ENCODE measurements around the gene SKIC2. TPM values are rescaled to one million over a fixed set of nuclear protein-coding genes. Genes with fewer than 3 reads are reported as not detected.
"Not testable (repeated sequence)": the region's sequence is repeated elsewhere in the genome, so short reads cannot be mapped to it uniquely, and the experiment has no call there.

SKIC2 gene
- 44.8 and 48.0 TPM in 2 replicates for total RNA-seq

DNA sequence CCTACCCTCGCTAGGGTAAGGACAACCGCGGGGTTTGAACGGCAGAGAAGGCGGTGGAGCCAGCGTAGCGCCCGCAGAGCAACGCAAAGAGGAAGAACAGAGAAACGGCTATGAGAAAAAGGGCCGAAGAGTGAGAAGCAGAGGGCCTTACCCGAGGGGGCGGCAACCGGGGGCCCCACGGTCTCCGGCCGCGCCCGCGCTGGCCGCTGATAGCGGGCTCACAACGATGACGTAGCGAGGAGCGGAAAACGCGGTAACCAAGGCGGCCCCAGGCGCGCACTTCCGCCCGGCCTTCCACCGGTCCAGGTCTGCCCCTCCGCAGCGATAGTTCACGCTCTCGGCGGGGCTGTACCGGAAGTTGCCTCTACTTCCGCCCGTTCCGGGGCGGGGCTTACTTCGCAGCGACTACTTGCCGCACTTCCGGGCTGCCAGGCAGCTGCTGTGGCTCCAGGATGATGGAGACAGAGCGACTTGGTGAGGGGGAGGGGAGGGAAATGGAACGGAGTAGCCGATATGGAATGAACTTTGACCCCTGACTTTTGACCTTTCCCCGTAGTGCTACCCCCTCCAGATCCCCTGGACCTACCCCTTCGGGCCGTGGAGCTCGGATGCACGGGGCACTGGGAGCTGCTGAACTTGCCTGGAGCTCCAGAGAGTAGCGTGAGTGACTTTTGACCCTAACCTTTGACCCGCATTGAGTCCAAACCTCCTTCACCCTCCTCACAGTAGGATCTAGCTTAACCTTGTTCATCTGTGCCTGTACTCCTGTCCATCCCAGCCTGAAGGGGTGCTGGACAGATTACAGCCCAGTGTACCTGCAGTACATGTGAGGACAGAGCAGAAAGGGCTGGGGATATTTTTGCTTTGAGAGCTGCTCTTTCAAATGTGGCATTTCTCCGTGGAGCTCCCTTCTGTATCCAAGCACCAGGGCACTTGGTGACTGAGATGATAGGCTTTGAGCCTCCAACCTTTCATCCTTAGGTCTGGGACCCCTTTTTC, at the start of gene SKIC2, which contains the start of gene NELFE:
SKIC2 (plus strand) TSS at position 435 of the 999 bp plus-strand sequence; CDS start at position 453, 18 bp downstream.
NELFE (minus strand) TSS at position 231 of the 999 bp plus-strand sequence. CDS start 525 bp downstream, outside the sequence.
- no peak for FAIRE-seq
- DNase-seq (ENCODE audit: low read depth), result peak; percentile 93
- Histone ChIP-seq H3K36me3 (ENCODE audit: control insufficient read depth, insufficient read depth, low read length) (peaks cover 41% of the 10 kb centered on the region), H3K27me3 (ENCODE audit: control insufficient read depth, insufficient read depth, low read length) (no peaks in the 10 kb centered on the region), H3K4me3 (ENCODE audit: low read depth, low read length) (peak within 1 kb of the TSS; percentile 75)
- TF ChIP-seq, protein P1, sequence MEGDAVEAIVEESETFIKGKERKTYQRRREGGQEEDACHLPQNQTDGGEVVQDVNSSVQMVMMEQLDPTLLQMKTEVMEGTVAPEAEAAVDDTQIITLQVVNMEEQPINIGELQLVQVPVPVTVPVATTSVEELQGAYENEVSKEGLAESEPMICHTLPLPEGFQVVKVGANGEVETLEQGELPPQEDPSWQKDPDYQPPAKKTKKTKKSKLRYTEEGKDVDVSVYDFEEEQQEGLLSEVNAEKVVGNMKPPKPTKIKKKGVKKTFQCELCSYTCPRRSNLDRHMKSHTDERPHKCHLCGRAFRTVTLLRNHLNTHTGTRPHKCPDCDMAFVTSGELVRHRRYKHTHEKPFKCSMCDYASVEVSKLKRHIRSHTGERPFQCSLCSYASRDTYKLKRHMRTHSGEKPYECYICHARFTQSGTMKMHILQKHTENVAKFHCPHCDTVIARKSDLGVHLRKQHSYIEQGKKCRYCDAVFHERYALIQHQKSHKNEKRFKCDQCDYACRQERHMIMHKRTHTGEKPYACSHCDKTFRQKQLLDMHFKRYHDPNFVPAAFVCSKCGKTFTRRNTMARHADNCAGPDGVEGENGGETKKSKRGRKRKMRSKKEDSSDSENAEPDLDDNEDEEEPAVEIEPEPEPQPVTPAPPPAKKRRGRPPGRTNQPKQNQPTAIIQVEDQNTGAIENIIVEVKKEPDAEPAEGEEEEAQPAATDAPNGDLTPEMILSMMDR (IDR thresholded peaks at IDR 0.05; ENCODE audit: insufficient read depth, low read length, severe bottlenecking), result no peak

DNA sequence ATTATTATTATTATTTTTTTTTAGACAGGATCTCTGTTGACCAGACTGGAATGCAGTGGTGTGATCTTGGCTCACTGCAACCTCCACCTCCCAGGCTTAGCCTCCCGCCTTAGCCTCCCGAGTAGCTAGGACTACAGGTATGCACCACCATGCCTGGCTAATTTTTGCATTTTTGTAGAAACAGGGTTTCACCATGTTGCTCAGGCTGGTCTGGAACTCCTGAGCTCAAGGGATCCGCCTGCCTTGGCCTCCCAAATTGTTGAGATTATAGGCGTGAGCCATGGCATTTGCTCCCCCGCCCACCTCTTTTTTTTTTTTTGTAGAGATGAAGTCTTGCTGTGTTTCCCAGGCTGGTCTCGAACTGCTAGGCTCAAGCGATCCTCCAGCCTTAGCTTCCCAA, 49.7 kb upstream of the SKIC2 start:
- not testable (repeated sequence) for H3K27me3 ChIP-seq (ENCODE audit: control insufficient read depth, insufficient read depth, low read length); DNase-seq (ENCODE audit: low read depth); H3K36me3 ChIP-seq (ENCODE audit: control insufficient read depth, insufficient read depth, low read length); FAIRE-seq; H3K4me3 ChIP-seq (ENCODE audit: low read depth, low read length)

DNA sequence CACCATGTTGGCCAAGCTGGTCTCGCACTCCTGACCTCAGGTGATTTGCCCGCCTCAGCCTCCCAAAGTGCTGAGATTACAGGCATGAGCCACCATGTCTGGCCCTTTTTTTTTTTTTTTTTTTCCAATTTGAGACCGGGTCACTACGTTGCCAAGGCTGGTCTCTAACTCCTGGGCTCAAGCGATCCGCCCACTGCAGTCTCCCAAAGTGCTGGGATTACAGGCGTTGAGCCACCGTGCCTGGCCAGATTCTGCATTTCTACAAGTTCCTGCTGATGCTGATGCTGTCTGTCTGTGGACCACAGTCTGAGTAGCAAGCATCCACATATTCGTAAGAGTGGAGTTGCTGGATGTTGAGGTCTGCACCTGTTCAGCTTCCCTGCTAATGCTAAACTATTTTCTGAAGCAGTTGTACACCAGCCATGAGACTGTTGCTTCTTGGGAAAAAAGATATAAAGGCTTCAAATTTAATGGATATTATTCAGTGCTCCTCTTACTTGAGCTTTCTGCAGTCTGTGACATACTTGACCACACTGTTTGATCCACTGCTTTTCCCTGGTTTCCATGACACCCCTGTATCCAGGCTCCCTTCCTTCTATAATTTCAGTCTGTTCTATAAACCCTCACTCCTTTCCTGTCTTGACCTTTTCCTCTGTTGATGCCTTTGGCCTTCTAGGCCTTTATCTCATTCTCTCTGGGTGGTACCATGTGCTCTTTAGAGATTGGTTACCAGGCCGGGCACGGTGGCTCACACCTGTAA, 47.0 kb upstream of the SKIC2 start:
- no peak for FAIRE-seq
- H3K27me3 ChIP-seq (ENCODE audit: control insufficient read depth, insufficient read depth, low read length), result no peaks in the 10 kb centered on the region
- H3K4me3 ChIP-seq (ENCODE audit: low read depth, low read length), result no peak overlapping the region
- DNase-seq (ENCODE audit: low read depth), result no peak
- TF ChIP-seq, protein P1 (IDR thresholded peaks at IDR 0.05; ENCODE audit: insufficient read depth, low read length, severe bottlenecking), result no peak
- H3K36me3 ChIP-seq (ENCODE audit: control insufficient read depth, insufficient read depth, low read length), result no peaks in the 10 kb centered on the region

DNA sequence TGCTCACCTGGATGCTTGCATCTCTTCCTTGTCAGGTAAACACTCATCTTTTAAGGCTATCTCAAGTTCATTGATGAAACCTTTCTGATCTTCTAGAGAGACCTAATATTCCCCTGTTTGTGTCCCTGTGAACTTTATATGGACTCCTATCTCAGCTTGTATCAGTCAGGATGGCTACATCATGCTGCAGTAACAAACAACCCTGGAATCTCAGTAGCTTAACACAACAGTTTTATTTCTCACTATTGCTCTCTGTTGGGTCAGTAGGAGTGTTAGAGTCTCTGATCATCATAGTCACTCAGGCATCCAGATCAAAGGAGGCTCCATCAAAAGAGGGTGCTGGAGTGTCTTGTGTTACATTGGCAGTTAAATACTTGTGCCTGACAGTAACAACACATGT, 43.6 kb upstream of the SKIC2 start:
- no peaks in the 10 kb centered on the region for H3K36me3 ChIP-seq (ENCODE audit: control insufficient read depth, insufficient read depth, low read length)
- FAIRE-seq, result no peak
- no peaks in the 10 kb centered on the region for H3K27me3 ChIP-seq (ENCODE audit: control insufficient read depth, insufficient read depth, low read length)
- DNase-seq (ENCODE audit: low read depth), result no peak
- H3K4me3 ChIP-seq (ENCODE audit: low read depth, low read length), result no peak overlapping the region
- TF ChIP-seq, protein P1 (IDR thresholded peaks at IDR 0.05; ENCODE audit: insufficient read depth, low read length, severe bottlenecking), result no peak

DNA sequence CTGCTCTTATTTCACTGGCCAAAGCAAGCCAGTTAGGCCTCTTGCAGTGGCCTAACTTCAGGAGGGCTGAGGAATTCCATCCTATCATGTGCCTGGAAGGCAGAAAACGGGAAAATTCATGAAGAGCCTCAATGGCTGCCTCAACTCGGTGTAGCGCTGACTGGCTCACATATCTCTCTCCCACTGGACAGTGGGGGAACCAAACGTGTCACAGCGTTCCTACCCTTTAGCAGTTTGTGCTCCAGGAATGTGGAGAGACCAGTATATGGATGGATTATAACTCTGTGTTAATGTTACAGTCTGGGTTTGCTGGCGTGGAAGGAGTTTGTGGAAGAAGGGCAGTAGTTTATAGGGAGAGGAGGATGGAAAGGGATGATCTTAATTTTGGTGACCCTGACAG, 43.2 kb upstream of the SKIC2 start:
- no peak for FAIRE-seq
- no peak for DNase-seq (ENCODE audit: low read depth)
- no peak overlapping the region for H3K4me3 ChIP-seq (ENCODE audit: low read depth, low read length)
- no peaks in the 10 kb centered on the region for H3K36me3 ChIP-seq (ENCODE audit: control insufficient read depth, insufficient read depth, low read length)
- TF ChIP-seq, protein P1 (IDR thresholded peaks at IDR 0.05; ENCODE audit: insufficient read depth, low read length, severe bottlenecking), result no peak
- no peaks in the 10 kb centered on the region for H3K27me3 ChIP-seq (ENCODE audit: control insufficient read depth, insufficient read depth, low read length)

Data from bronchial epithelial cell (primary cell).